ENCODE measurements around the gene EGFR.
A peak's percentile ranks its signal among the peaks of the same experiment; 100 is the strongest.

Gene EGFR

DNA sequence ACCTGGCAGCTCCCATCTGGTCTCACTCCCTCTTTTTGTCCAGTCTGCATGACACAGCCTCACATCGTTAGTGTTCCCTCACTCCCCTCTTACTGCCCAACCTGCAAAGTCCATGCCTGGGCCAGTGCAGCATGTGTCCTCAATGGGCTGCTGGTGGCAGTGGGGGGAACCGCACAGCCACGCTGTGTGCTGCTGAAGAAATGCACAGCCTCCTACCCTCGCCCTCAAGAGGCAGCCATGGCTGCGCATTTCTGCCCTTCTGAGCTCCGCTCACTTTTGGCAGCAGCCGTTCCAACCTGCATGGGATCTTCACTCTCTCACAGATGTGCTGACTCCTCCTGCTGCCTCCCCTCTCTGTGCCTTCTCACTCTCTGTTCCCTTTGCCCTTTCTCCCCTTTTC is 103.4 kb downstream of the EGFR start:
- no peak for DNase-seq

- DNase-seq: peak in 1 of 51 donors; percentile 10
These were observed 106.4 kb downstream of the EGFR start for GRCh38 chr7:55124989-55125875.

GRCh38 chr7:55127135-55127551 is 108.3 kb downstream of the EGFR start:
- no peak for DNase-seq

- DNase-seq: no peak
These were observed 108.8 kb downstream of the EGFR start for GRCh38 chr7:55127622-55128081.

DNA sequence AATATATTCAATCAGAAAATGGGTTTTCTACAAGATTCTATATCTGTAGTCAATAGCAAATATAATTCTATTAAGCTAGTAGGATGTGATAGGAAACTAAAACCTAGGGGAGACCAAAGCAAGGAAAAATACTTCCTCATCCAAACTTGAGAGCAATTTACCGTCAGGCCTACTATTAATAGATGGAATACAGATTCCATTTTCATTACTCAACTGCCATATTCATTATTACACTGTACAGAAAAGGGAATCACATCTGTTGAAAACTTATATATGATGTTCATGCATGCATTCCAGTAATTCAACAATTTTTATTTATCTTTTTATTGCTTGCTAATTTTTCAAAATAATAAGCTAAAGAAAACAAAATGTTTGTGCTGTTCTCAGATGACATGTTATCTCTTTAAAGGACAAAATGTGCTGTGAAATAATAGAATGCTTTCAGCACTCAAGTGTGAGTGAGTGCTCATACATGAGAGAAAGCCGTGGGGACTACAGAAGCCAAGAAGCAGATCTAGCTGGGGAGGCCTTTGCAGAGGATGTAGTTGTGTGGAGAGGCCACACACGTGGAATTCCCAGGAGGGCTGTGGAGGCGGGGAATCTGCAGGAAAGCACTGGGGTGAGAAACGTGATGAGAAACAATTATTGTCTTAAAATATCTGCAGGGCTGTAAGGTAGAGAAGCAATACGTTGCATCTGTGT is 110.0 kb downstream of the EGFR start:
- no peak for DNase-seq

- DNase-seq: no peak
These were observed 111.0 kb downstream of the EGFR start for GRCh38 chr7:55129541-55130394.

GRCh38 chr7:55130395-55131141 is 111.8 kb downstream of the EGFR start:
- DNase-seq: peak in 11 of 51 donors; percentile 7 to 60 (median 36)

- no peak for DNase-seq
These were observed 112.5 kb downstream of the EGFR start for GRCh38 chr7:55131142-55131929.

- no peak for DNase-seq
These were observed 113.7 kb downstream of the EGFR start for GRCh38 chr7:55132550-55132889.

DNA sequence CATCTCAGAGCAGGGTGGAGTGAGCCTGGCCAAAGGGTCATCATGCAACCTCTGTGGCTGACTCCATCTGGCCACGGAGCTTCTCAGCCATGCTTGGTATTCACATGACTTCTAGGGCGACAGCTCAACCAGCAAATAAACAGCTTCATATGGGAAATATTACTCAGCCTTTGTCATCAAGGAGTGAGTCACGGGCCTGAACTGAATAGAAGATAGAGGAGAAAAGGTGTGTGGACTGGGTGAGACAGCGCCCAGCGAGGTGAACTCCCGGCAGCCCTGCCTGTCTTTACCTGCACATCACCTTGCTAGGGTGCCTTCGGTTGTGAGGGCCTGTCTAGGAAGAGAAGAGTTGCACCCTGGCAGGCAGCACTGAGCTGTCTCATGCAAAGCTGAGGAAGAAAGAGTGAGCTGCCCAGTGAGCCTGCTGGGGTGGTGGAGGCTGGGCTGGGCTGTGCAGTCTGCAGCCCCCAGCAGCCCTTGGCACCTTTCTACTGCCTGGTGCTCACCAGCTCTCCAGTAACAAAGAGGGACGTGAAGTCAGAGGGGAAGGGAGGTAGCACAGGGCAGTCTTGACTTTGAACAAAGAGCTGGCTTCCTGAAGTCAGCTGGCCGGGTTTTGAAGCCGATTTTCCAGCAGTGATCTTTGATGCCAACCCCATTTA is 114.2 kb downstream of the EGFR start:
- no peak for DNase-seq

DNA sequence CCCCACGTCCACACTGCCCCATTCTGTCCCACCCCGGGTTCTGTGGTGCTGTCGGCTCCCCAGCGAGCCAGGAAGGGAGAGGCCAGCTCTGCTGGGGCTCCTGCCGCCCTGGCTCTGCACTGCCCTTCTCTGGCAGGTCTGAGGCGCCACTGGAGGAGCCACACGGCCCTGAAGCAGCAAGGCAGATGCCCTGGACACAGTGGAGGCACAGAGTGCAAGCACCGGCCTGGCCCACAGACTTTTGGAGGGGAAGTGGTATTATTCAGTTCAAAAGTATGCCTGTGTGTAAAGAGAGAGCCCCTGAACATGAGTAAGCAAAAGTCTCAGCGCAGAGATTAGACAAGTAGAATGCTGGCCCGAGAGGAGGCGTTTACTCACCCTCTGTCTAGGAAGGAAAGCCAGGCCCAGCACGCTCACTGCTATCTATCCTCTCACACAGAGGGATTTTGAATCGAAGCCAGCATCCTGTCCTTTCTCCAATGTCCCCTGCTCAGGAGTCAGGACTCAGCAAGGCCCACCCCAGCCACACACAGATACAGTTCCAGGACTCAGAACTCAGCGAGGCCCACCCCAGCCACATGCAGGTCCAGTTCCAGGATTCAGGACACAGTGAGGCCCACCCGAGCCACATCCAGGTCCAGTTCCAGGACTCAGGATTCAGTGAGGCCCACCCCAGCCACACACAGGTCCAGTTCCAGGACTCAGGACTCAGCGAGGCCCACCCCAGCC is 115.0 kb downstream of the EGFR start:
- no peak for DNase-seq

GRCh38 chr7:55134359-55134725 is 115.5 kb downstream of the EGFR start:
- DNase-seq: no peak

DNA sequence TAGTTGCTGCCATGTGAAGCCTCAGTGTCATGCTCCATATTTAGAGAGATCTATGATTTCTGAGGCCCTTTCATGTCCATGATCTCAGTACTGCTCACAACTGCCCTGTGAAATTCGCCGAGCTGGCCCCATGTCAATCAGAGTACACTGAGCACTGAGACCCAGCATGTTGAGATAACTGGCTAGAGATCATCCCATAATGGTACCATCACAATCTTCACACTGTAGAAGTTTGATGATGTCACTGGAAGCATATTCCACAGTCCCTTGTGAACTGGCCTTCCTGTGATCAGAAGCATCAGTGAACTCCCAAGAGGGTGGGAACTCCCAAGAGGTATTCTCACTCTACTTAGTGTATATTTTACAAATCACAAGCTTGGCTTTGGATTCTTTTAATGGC is 116.0 kb downstream of the EGFR start:
- no peak for DNase-seq

DNA sequence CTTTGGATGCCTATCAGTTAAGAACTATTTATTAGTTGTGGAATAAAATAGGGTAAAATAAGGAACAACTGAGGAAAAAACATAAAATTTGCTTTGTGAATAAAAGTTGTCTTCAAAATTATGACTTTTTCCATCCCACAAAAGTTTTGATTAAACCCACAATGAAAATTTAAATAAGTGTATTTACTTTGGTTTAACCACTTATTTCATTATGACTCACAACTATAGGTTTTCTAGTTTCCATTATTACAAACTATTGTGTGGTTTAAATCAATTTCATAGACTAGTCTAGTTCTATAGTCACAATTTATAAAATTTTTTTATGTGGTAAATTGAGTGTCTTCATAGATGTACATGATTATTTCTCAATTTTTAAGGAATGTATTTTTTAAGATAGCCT is 116.6 kb downstream of the EGFR start:
- no peak for DNase-seq

DNA sequence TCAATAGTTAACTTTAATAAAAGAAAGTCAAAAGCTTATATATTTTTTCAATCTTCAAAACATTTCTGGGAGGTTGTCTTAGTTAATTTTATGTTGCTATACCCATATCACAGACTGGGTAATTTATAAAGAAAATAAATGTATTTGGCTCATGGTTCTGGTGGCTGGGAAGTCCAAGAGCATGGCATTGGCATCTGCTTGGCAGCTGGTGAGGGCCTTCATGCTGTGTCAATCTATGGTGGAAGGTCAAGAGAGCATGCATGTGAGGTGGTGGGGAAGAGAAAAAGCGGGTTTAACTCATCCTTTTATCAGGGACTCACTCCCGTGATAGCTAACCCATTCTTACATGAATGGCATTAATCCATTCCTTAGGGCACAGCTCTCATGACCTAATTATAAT is 119.8 kb downstream of the EGFR start:
- DNase-seq: no peak

- no peak for DNase-seq
These were observed 121.6 kb downstream of the EGFR start for GRCh38 chr7:55140221-55140940.

- no peak for DNase-seq
These were observed 122.1 kb downstream of the EGFR start for GRCh38 chr7:55140941-55141278.

DNA sequence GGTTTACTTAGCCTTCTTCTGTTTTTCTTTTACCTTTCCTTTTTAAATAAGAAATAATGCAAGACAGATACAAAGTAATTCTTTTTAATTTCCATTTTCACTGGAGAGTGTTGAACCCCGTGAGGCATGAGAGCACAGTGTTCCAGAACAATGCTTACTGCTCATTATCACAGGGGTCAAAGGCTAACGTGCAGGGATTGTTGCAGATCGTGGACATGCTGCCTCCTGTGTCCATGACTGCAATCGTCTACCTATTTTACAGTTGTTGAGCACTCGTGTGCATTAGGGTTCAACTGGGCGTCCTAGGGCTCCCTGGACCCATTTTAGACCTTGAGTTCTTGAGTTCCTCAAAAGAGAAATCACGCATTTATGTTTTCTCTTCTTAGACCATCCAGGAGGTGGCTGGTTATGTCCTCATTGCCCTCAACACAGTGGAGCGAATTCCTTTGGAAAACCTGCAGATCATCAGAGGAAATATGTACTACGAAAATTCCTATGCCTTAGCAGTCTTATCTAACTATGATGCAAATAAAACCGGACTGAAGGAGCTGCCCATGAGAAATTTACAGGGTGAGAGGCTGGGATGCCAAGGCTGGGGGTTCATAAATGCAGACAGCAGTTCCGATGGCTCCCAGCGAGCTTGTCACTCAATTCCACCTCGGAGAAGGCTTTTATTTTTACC is 124.2 kb downstream of the EGFR start:
- no peak for DNase-seq

All from hypothalamus (tissue), 51 donors.